Measurements from ENCODE around the gene SHROOM3. TPM values are rescaled to one million over a fixed set of nuclear protein-coding genes. Genes with fewer than 3 reads are reported as not detected.
A peak's percentile ranks its signal among the peaks of the same experiment; 100 is the strongest.

The SHROOM3 gene
- total RNA-seq, 1 donor: 18.0 TPM

- DNase-seq (ENCODE audit: low read depth): peak; percentile 80
- TF ChIP-seq CTCF (IDR thresholded peaks at IDR 0.05; ENCODE audit: insufficient read depth, low read length): peak; percentile 67
- H3K4me3 ChIP-seq (ENCODE audit: low read depth, low read length): no peak overlapping the region
These were observed 4.3 kb upstream of the SHROOM3 start for GRCh38 chr4:76430519-76431388.

- H3K4me3 ChIP-seq (ENCODE audit: low read depth, low read length): peak overlapping the region; percentile 41
- DNase-seq (ENCODE audit: low read depth): peak; percentile 42
- TF ChIP-seq CTCF (IDR thresholded peaks at IDR 0.05; ENCODE audit: insufficient read depth, low read length): peak; percentile 15
These were observed 695 bp downstream of the SHROOM3 start for GRCh38 chr4:76435528-76436319.

GRCh38 chr4:76439491-76439890 is 4.5 kb downstream of the SHROOM3 start:
- TF ChIP-seq CTCF (IDR thresholded peaks at IDR 0.05; ENCODE audit: insufficient read depth, low read length): no peak
- DNase-seq (ENCODE audit: low read depth): no peak
- H3K4me3 ChIP-seq (ENCODE audit: low read depth, low read length): no peak overlapping the region

- TF ChIP-seq CTCF (IDR thresholded peaks at IDR 0.05; ENCODE audit: insufficient read depth, low read length): no peak
- H3K4me3 ChIP-seq (ENCODE audit: low read depth, low read length): no peak overlapping the region
- no peak for DNase-seq (ENCODE audit: low read depth)
These were observed 6.9 kb downstream of the SHROOM3 start for GRCh38 chr4:76441881-76442280.

GRCh38 chr4:76442807-76443206 is 7.8 kb downstream of the SHROOM3 start:
- no peak for DNase-seq (ENCODE audit: low read depth)
- no peak overlapping the region for H3K4me3 ChIP-seq (ENCODE audit: low read depth, low read length)
- no peak for TF ChIP-seq CTCF (IDR thresholded peaks at IDR 0.05; ENCODE audit: insufficient read depth, low read length)

- no peak overlapping the region for H3K4me3 ChIP-seq (ENCODE audit: low read depth, low read length)
- DNase-seq (ENCODE audit: low read depth): no peak
- no peak for TF ChIP-seq CTCF (IDR thresholded peaks at IDR 0.05; ENCODE audit: insufficient read depth, low read length)
These were observed 8.3 kb downstream of the SHROOM3 start for GRCh38 chr4:76443376-76443775.
